KOPT-K1 (cell line): ENCODE data around the gene GABRR1.
"Not testable (repeated sequence)": the region's sequence is repeated elsewhere in the genome, so short reads cannot be mapped to it uniquely, and the experiment has no call there.

Experiments used
- H3K27ac ChIP-seq: fragments of 200-600 bp; sonication (generic); 2 replicates; pipeline ENCODE4 v1.5.1; 2016; ENCODE audit warnings: antibody characterized with exemption, mild to moderate bottlenecking, low read depth, low read length; ENCODE audit not compliant: poor library complexity, severe bottlenecking
- H3K36me3 ChIP-seq: fragments of 200-600 bp; sonication (generic); 2 replicates; pipeline ENCODE4 v1.5.1; 2017; ENCODE audit warnings: antibody characterized with exemption, mild to moderate bottlenecking, low read length, moderate library complexity; ENCODE audit not compliant: insufficient read depth
- H3K9me3 ChIP-seq: fragments of 200-600 bp; sonication (generic); 2 replicates; pipeline ENCODE4 v1.5.1; 2017; ENCODE audit warnings: antibody characterized with exemption, low read length, mild to moderate bottlenecking; ENCODE audit not compliant: insufficient read depth, poor library complexity, severe bottlenecking

Gene GABRR1

GRCh38 chr6:89242574-89243330 is 25.6 kb upstream of the GABRR1 start:
- no peaks in the 10 kb centered on the region for H3K9me3 ChIP-seq
- H3K36me3 ChIP-seq = no peaks in the 10 kb centered on the region
- no peak overlapping the region for H3K27ac ChIP-seq

- Histone ChIP-seq H3K9me3 (no peaks in the 10 kb centered on the region), H3K27ac (no peak overlapping the region), H3K36me3 (no peaks in the 10 kb centered on the region)
These were observed 22.2 kb upstream of the GABRR1 start for GRCh38 chr6:89239338-89239737.

GRCh38 chr6:89237158-89237557 is 20.0 kb upstream of the GABRR1 start:
- H3K9me3 ChIP-seq = no peaks in the 10 kb centered on the region
- H3K27ac ChIP-seq = no peak overlapping the region
- H3K36me3 ChIP-seq = no peaks in the 10 kb centered on the region

GRCh38 chr6:89233605-89234004 is 16.4 kb upstream of the GABRR1 start:
- not testable (repeated sequence) for H3K36me3 ChIP-seq, H3K27ac ChIP-seq, H3K9me3 ChIP-seq

GRCh38 chr6:89222712-89223039 is 5.5 kb upstream of the GABRR1 start:
- H3K9me3 ChIP-seq = no peaks in the 10 kb centered on the region
- H3K27ac ChIP-seq = no peak overlapping the region
- no peaks in the 10 kb centered on the region for H3K36me3 ChIP-seq

- Histone ChIP-seq H3K36me3 (no peaks in the 10 kb centered on the region), H3K9me3 (no peaks in the 10 kb centered on the region), H3K27ac (no peak overlapping the region)
These were observed 5.0 kb upstream of the GABRR1 start for GRCh38 chr6:89221971-89222711.

- Histone ChIP-seq H3K27ac (no peak overlapping the region), H3K9me3 (no peaks in the 10 kb centered on the region), H3K36me3 (no peaks in the 10 kb centered on the region)
These were observed 4.0 kb upstream of the GABRR1 start for GRCh38 chr6:89221129-89221528.

- Histone ChIP-seq H3K36me3 (no peaks in the 10 kb centered on the region), H3K27ac (no peak overlapping the region), H3K9me3 (no peaks in the 10 kb centered on the region)
These were observed 747 bp downstream of the GABRR1 start for GRCh38 chr6:89216411-89216810.

- Histone ChIP-seq H3K36me3 (no peaks in the 10 kb centered on the region), H3K27ac (no peak overlapping the region), H3K9me3 (no peaks in the 10 kb centered on the region)
These were observed 1.8 kb downstream of the GABRR1 start for GRCh38 chr6:89215391-89215790.

- no peaks in the 10 kb centered on the region for H3K9me3 ChIP-seq
- H3K27ac ChIP-seq = no peak overlapping the region
- H3K36me3 ChIP-seq = no peaks in the 10 kb centered on the region
These were observed 3.0 kb downstream of the GABRR1 start for GRCh38 chr6:89214197-89214596.

GRCh38 chr6:89212472-89212871 is 4.7 kb downstream of the GABRR1 start:
- no peaks in the 10 kb centered on the region for H3K36me3 ChIP-seq
- no peak overlapping the region for H3K27ac ChIP-seq
- H3K9me3 ChIP-seq = no peaks in the 10 kb centered on the region

- Histone ChIP-seq H3K9me3 (no peaks in the 10 kb centered on the region), H3K27ac (no peak overlapping the region), H3K36me3 (no peaks in the 10 kb centered on the region)
These were observed 7.7 kb downstream of the GABRR1 start for GRCh38 chr6:89209457-89209856.

GRCh38 chr6:89208551-89208950 is 8.6 kb downstream of the GABRR1 start:
- Histone ChIP-seq H3K36me3 (no peaks in the 10 kb centered on the region), H3K27ac (no peak overlapping the region), H3K9me3 (no peaks in the 10 kb centered on the region)

- Histone ChIP-seq H3K36me3 (no peaks in the 10 kb centered on the region), H3K9me3 (no peaks in the 10 kb centered on the region), H3K27ac (no peak overlapping the region)
These were observed 11.3 kb downstream of the GABRR1 start for GRCh38 chr6:89205819-89206218.

GRCh38 chr6:89204096-89204495 is 13.1 kb downstream of the GABRR1 start:
- Histone ChIP-seq H3K36me3 (no peaks in the 10 kb centered on the region), H3K27ac (no peak overlapping the region), H3K9me3 (no peaks in the 10 kb centered on the region)

- Histone ChIP-seq H3K27ac (no peak overlapping the region), H3K9me3 (no peaks in the 10 kb centered on the region), H3K36me3 (no peaks in the 10 kb centered on the region)
These were observed 16.4 kb downstream of the GABRR1 start for GRCh38 chr6:89200706-89201215.
